DND-41 (cell line): ENCODE results near the gene ACSF3.

Experiments
- EZH2 ChIP-seq: IDR thresholded peaks from 3 replicates; pipeline ENCODE4 v1.6.1; 2012; ENCODE audit warnings: borderline replicate concordance, low read depth, mild to moderate bottlenecking, moderate library complexity, low read length, inconsistent platforms; ENCODE audit not compliant: severe bottlenecking
- TF ChIP-seq, protein P1 (sequence below): IDR thresholded peaks from 2 replicates; pipeline ENCODE4 v1.5.1; 2012; ENCODE audit warnings: borderline replicate concordance, low read length, moderate library complexity, mild to moderate bottlenecking; ENCODE audit not compliant: poor library complexity, severe bottlenecking; ENCODE audit errors: extremely low read depth

- TF ChIP-seq, protein P1, sequence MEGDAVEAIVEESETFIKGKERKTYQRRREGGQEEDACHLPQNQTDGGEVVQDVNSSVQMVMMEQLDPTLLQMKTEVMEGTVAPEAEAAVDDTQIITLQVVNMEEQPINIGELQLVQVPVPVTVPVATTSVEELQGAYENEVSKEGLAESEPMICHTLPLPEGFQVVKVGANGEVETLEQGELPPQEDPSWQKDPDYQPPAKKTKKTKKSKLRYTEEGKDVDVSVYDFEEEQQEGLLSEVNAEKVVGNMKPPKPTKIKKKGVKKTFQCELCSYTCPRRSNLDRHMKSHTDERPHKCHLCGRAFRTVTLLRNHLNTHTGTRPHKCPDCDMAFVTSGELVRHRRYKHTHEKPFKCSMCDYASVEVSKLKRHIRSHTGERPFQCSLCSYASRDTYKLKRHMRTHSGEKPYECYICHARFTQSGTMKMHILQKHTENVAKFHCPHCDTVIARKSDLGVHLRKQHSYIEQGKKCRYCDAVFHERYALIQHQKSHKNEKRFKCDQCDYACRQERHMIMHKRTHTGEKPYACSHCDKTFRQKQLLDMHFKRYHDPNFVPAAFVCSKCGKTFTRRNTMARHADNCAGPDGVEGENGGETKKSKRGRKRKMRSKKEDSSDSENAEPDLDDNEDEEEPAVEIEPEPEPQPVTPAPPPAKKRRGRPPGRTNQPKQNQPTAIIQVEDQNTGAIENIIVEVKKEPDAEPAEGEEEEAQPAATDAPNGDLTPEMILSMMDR = peak; percentile 61
- no peak for TF ChIP-seq EZH2
Measured at GRCh38 chr16:89170346-89171215, 76.9 kb downstream of the ACSF3 start.
